Measurements from ENCODE around the gene RALGPS1.

The RALGPS1 gene

GRCh38 chr9:127175764-127176163 lies 261.2 kb downstream of the RALGPS1 start:
- H3K4me3 ChIP-seq (ENCODE audit: low read depth in 1 of 2, low read length in 1 of 2) = no peak overlapping the region
- TF ChIP-seq CTCF (IDR thresholded peaks at IDR 0.05) = no peak
- H3K27ac ChIP-seq = no peak overlapping the region
- peaks cover 7% of the 10 kb centered on the region for H3K36me3 ChIP-seq
- no peaks in the 10 kb centered on the region for H3K27me3 ChIP-seq
- no peaks in the 10 kb centered on the region for H3K9me3 ChIP-seq
- peaks cover 8 to 14% of the 10 kb centered on the region in 2 experiments for H3K4me1 ChIP-seq (ENCODE audit: control insufficient read depth in 1 of 2, insufficient read depth in 1 of 2, low read depth in 1 of 2, low read length in 1 of 2)

GRCh38 chr9:127176631-127177030 lies 262.0 kb downstream of the RALGPS1 start:
- no peak for TF ChIP-seq CTCF (IDR thresholded peaks at IDR 0.05)
- Histone ChIP-seq H3K9me3 (no peaks in the 10 kb centered on the region), H3K36me3 (peaks cover 7% of the 10 kb centered on the region), H3K4me3 (ENCODE audit: low read depth in 1 of 2, low read length in 1 of 2) (no peak overlapping the region), H3K27ac (no peak overlapping the region), H3K27me3 (no peaks in the 10 kb centered on the region), H3K4me1 (ENCODE audit: control insufficient read depth in 1 of 2, insufficient read depth in 1 of 2, low read depth in 1 of 2, low read length in 1 of 2) (peaks cover 8 to 14% of the 10 kb centered on the region in 2 experiments)

GRCh38 chr9:127177231-127177630 lies 262.6 kb downstream of the RALGPS1 start:
- peaks cover 8 to 14% of the 10 kb centered on the region in 2 experiments for H3K4me1 ChIP-seq (ENCODE audit: control insufficient read depth in 1 of 2, insufficient read depth in 1 of 2, low read depth in 1 of 2, low read length in 1 of 2)
- H3K4me3 ChIP-seq (ENCODE audit: low read depth in 1 of 2, low read length in 1 of 2) = no peak overlapping the region
- no peaks in the 10 kb centered on the region for H3K9me3 ChIP-seq
- H3K27ac ChIP-seq = no peak overlapping the region
- H3K27me3 ChIP-seq = no peaks in the 10 kb centered on the region
- no peak for TF ChIP-seq CTCF (IDR thresholded peaks at IDR 0.05)
- H3K36me3 ChIP-seq = peaks cover 7% of the 10 kb centered on the region

- no peak overlapping the region for H3K27ac ChIP-seq
- no peaks in the 10 kb centered on the region for H3K27me3 ChIP-seq
- no peak for TF ChIP-seq CTCF (IDR thresholded peaks at IDR 0.05)
- H3K36me3 ChIP-seq = peaks cover 7% of the 10 kb centered on the region
- no peaks in the 10 kb centered on the region for H3K9me3 ChIP-seq
- H3K4me1 ChIP-seq (ENCODE audit: control insufficient read depth in 1 of 2, insufficient read depth in 1 of 2, low read depth in 1 of 2, low read length in 1 of 2) = peaks cover 8 to 11% of the 10 kb centered on the region in 2 experiments
- H3K4me3 ChIP-seq (ENCODE audit: low read depth in 1 of 2, low read length in 1 of 2) = no peak overlapping the region
These were observed 263.2 kb downstream of the RALGPS1 start for GRCh38 chr9:127177665-127178265.

GRCh38 chr9:127178686-127179632 lies 264.4 kb downstream of the RALGPS1 start:
- H3K4me3 ChIP-seq (ENCODE audit: low read depth in 1 of 2, low read length in 1 of 2) = no peak overlapping the region
- TF ChIP-seq CTCF (IDR thresholded peaks at IDR 0.05) = no peak
- H3K27me3 ChIP-seq = no peaks in the 10 kb centered on the region
- peaks cover 5 to 8% of the 10 kb centered on the region in 2 experiments for H3K4me1 ChIP-seq (ENCODE audit: control insufficient read depth in 1 of 2, insufficient read depth in 1 of 2, low read depth in 1 of 2, low read length in 1 of 2)
- peaks cover 9% of the 10 kb centered on the region for H3K36me3 ChIP-seq
- H3K9me3 ChIP-seq = no peaks in the 10 kb centered on the region
- no peak overlapping the region for H3K27ac ChIP-seq
